Immature natural killer cell (primary cell): ENCODE data around the gene GSTCD. TPM values are rescaled to one million over a fixed set of nuclear protein-coding genes. Genes with fewer than 3 reads are reported as not detected.

Source experiments
- DNase-seq, 3 donors: peaks; one replicate each; pipeline ENCODE4 v3.0.0; 2022; ENCODE audit warnings: mixed read lengths in 1 of 3
- H3K27ac Mint-ChIP-seq, 6 donors: one replicate each; pipeline ENCODE4 v1.8.0; 2020; ENCODE audit warnings: mixed read lengths in 6 of 6, mild to moderate bottlenecking in 5 of 6, inconsistent platforms in 4 of 6, moderate library complexity in 3 of 6
- H3K27me3 Mint-ChIP-seq, 3 donors: one replicate each; pipeline ENCODE4 v1.8.0; 2020 to 2021; ENCODE audit warnings: low read depth in 3 of 3, mild to moderate bottlenecking in 3 of 3, mixed read lengths in 3 of 3, moderate library complexity in 3 of 3, inconsistent platforms in 1 of 3
- H3K36me3 Mint-ChIP-seq, 3 donors: one replicate each; pipeline ENCODE4 v1.8.0; 2020; ENCODE audit warnings: mixed read lengths in 3 of 3, inconsistent platforms in 2 of 3, mild to moderate bottlenecking in 2 of 3
- H3K4me1 Mint-ChIP-seq, 2 donors: one replicate each; pipeline ENCODE4 v1.8.0; 2020; ENCODE audit warnings: inconsistent platforms in 2 of 2, mild to moderate bottlenecking in 2 of 2, mixed read lengths in 2 of 2, moderate library complexity in 1 of 2
- H3K4me3 Mint-ChIP-seq, 5 donors: one replicate each; pipeline ENCODE4 v1.8.0; 2020; ENCODE audit warnings: mild to moderate bottlenecking in 5 of 5, mixed read lengths in 5 of 5, inconsistent platforms in 3 of 5, moderate library complexity in 3 of 5
- H3K9me3 Mint-ChIP-seq, 6 donors: one replicate each; pipeline ENCODE4 v1.8.0; 2020; ENCODE audit warnings: mild to moderate bottlenecking in 6 of 6, mixed read lengths in 6 of 6, inconsistent platforms in 4 of 6, moderate library complexity in 3 of 6
- polyA plus RNA-seq, 3 donors: library from polyadenylated mRNA; unstranded; fragments of 300-500 nt; fragmentation: Illumina TruSeq; gene quantifications; one replicate each; pipeline ENCODE4 v1.2.3, GENCODE V29; 2021

The GSTCD gene
- polyA plus RNA-seq, 3 donors from 2014 or later = 1.8 to 2.1 (median 2.0) TPM

- Mint-ChIP-seq H3K36me3 (peaks cover 13 to 18% (median 14%) of the 10 kb centered on the region in 3 donors), H3K27ac (no peak overlapping the region), H3K27me3 (no peaks in the 10 kb centered on the region), H3K4me1 (no peaks in the 10 kb centered on the region), H3K4me3 (no peak overlapping the region), H3K9me3 (peaks cover 0 to 2% (median 0%) of the 10 kb centered on the region in 6 donors)
- no peak for DNase-seq
These were observed 88.6 kb downstream of the GSTCD start for GRCh38 chr4:105797225-105797624.

DNA sequence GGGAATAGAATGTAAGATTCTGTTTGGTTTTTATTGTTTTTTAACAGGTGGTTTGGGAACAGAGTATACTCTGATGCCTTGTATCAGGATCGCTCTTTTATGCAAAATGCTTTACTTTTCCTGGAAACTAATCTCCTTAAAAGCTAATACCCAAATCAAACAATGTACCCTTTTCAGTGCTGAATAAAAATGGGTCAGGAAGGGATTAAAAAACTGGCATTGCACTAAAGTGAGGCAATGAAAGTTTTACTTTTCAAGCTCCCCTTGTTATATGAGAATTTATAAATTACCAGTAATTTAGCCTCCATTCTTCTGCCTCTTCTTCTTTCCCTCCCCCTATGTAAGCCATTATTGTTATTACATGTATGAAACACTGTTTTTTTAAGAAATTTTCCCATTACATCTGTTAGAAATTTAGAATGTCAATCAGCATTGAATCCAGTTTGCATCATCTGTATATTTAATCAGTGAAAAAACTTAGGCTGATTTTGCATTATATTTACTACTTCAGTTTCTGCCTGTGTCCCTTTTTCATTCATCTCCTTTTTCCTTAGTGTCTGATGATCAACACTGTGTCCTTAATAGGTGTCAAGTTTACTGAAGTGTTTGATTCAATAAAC, 97.0 kb downstream of the GSTCD start:
- Mint-ChIP-seq H3K9me3 (no peaks in the 10 kb centered on the region), H3K4me1 (peaks cover 3 to 8% of the 10 kb centered on the region in 2 donors), H3K4me3 (no peak overlapping the region), H3K27ac (no peak overlapping the region), H3K27me3 (no peaks in the 10 kb centered on the region), H3K36me3 (peaks cover 0 to 3% (median 2%) of the 10 kb centered on the region in 3 donors)
- DNase-seq = no peak

DNA sequence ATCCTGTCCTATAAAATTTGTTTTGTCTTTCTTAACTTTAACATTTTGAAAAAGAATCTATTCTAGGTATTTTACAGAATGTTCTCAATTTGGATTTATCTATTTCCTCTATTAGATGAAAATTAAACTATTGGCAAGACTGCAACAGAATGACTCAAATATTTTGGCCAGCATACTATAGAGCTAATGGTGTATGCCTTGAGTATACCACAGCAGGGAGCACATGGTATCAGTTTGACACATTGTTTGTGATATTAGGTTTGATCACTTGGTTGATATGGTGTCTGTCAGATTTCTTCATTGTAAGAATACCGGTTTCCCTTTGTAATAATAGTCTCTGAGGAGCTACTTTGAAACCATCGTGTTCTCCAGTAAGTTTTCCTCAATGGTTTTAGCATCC, 98.9 kb downstream of the GSTCD start:
- H3K4me3 Mint-ChIP-seq = no peak overlapping the region
- H3K9me3 Mint-ChIP-seq = no peaks in the 10 kb centered on the region
- no peak overlapping the region for H3K27ac Mint-ChIP-seq
- no peak for DNase-seq
- H3K4me1 Mint-ChIP-seq = peaks cover 3 to 8% of the 10 kb centered on the region in 2 donors
- no peaks in the 10 kb centered on the region for H3K27me3 Mint-ChIP-seq
- H3K36me3 Mint-ChIP-seq = peaks cover 0 to 1% (median 0%) of the 10 kb centered on the region in 3 donors

DNA sequence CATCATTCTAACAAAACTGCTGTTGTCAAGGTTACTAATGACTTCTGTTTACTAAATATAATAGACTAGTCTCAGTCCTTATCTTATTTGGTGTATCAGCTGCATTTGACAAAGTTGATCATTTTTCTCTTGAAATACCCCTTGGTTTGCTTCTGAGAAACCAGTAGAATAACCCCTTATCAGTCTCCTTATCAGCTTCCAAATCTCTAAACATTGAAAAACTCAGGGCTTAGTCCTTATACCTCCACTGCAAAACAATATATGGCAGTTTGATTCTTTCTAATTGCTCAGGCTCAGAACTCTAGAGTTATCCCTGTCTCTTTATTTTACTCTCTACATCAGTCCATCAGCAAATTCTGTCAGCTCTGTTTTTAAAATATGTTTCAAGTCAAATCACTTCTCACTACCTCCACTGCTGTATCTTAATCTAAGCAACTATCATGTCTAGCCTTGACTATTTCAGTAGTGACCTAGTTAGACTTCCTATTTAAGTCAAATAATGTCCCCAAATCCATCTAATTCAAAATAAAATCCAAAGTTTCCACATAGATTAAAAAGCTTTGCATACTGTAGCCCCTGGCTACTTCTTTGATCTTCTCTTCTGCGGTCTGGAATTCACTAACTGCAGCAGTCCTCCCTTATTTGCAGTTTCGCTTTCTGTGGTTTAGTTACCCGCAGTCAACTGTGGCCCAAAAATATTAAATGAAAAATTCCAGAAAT, 99.6 kb downstream of the GSTCD start:
- Mint-ChIP-seq H3K27me3 (no peaks in the 10 kb centered on the region), H3K36me3 (no peaks in the 10 kb centered on the region), H3K4me3 (no peak overlapping the region), H3K9me3 (no peaks in the 10 kb centered on the region), H3K27ac (no peak overlapping the region), H3K4me1 (peaks cover 3 to 8% of the 10 kb centered on the region in 2 donors)
- DNase-seq = no peak

GRCh38 chr4:105808750-105809041, 100.1 kb downstream of the GSTCD start:
- Mint-ChIP-seq H3K27ac (no peak overlapping the region), H3K9me3 (no peaks in the 10 kb centered on the region), H3K27me3 (no peaks in the 10 kb centered on the region), H3K4me3 (no peak overlapping the region), H3K4me1 (peaks cover 3 to 8% of the 10 kb centered on the region in 2 donors), H3K36me3 (peaks cover 0 to 2% (median 2%) of the 10 kb centered on the region in 3 donors)
- no peak for DNase-seq

GRCh38 chr4:105815701-105816100, 107.1 kb downstream of the GSTCD start:
- Mint-ChIP-seq H3K36me3 (peaks cover 3 to 8% (median 8%) of the 10 kb centered on the region in 3 donors), H3K4me3 (no peak overlapping the region), H3K4me1 (no peaks in the 10 kb centered on the region), H3K27ac (no peak overlapping the region), H3K9me3 (no peaks in the 10 kb centered on the region), H3K27me3 (no peaks in the 10 kb centered on the region)
- DNase-seq = no peak

GRCh38 chr4:105822061-105822460, 113.5 kb downstream of the GSTCD start:
- Mint-ChIP-seq H3K9me3 (peaks cover 0 to 3% (median 0%) of the 10 kb centered on the region in 6 donors), H3K4me1 (no peaks in the 10 kb centered on the region), H3K27ac (no peak overlapping the region), H3K27me3 (no peaks in the 10 kb centered on the region), H3K4me3 (no peak overlapping the region), H3K36me3 (peaks cover 20 to 22% (median 21%) of the 10 kb centered on the region in 3 donors)
- no peak for DNase-seq

GRCh38 chr4:105828074-105828473, 119.5 kb downstream of the GSTCD start:
- Mint-ChIP-seq H3K4me3 (no peak overlapping the region), H3K4me1 (no peaks in the 10 kb centered on the region), H3K9me3 (peaks cover 0 to 5% (median 0%) of the 10 kb centered on the region in 6 donors), H3K36me3 (peaks cover 30 to 59% (median 30%) of the 10 kb centered on the region in 3 donors), H3K27ac (no peak overlapping the region), H3K27me3 (no peaks in the 10 kb centered on the region)
- DNase-seq = no peak

- Mint-ChIP-seq H3K27ac (no peak overlapping the region), H3K4me1 (peaks cover 0 to 2% of the 10 kb centered on the region in 2 donors), H3K9me3 (peaks cover 0 to 2% (median 0%) of the 10 kb centered on the region in 6 donors), H3K4me3 (no peak overlapping the region), H3K27me3 (no peaks in the 10 kb centered on the region), H3K36me3 (peaks cover 14 to 52% (median 29%) of the 10 kb centered on the region in 3 donors)
- DNase-seq = no peak
These were observed 122.6 kb downstream of the GSTCD start for GRCh38 chr4:105831189-105831588.

DNA sequence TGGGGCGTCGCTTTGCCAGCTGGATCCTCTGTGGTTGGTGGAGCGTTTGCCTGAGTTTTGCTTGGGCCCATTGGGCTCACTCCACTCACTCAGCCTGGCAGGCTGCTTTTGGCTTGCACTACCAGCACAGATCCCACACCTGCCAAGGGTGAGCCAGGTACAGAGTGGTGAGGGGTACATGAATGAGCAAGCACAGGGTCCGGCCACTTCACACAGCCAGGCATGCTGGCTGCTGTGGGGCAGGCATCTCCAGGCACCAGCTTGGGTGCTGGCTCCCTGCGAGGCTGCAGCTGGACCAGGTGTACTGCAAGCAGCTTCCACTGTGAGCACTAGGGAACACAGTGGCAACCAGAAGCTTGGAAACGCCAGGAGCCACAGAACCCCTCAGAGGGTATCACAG, 126.6 kb downstream of the GSTCD start:
- DNase-seq = no peak
- Mint-ChIP-seq H3K4me3 (no peak overlapping the region), H3K4me1 (peaks cover 7 to 13% of the 10 kb centered on the region in 2 donors), H3K27ac (peak overlapping the region in 1 of 6 donors; percentile 31), H3K36me3 (peaks cover 4 to 50% (median 38%) of the 10 kb centered on the region in 3 donors), H3K9me3 (peaks cover 0 to 3% (median 0%) of the 10 kb centered on the region in 6 donors), H3K27me3 (no peaks in the 10 kb centered on the region)

DNA sequence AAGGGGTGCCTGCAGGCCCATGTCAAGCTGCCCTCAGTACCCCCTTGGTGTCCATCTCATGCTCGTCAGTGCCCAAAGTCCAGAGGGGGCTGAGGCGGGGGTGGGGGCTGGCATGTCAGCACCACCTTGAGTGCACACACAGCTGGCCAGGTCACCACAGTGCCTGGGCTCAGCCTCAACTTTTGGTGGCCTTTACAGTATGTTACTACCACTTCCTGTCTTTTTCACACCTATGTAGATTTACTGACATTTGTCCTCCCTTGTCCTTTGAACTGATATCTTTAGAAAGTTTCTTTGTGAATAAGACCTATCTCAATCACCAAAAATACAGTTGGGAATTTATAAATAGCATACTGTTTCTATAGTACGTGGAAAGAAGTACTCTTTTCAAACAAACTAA, 128.0 kb downstream of the GSTCD start:
- peaks cover 4 to 44% (median 43%) of the 10 kb centered on the region in 3 donors for H3K36me3 Mint-ChIP-seq
- DNase-seq = no peak
- peaks cover 7 to 13% of the 10 kb centered on the region in 2 donors for H3K4me1 Mint-ChIP-seq
- H3K4me3 Mint-ChIP-seq = no peak overlapping the region
- H3K27me3 Mint-ChIP-seq = no peaks in the 10 kb centered on the region
- no peak overlapping the region for H3K27ac Mint-ChIP-seq
- peaks cover 0 to 3% (median 0%) of the 10 kb centered on the region in 6 donors for H3K9me3 Mint-ChIP-seq

GRCh38 chr4:105837037-105837436, 128.5 kb downstream of the GSTCD start:
- peaks cover 0 to 3% (median 0%) of the 10 kb centered on the region in 6 donors for H3K9me3 Mint-ChIP-seq
- peaks cover 4 to 43% (median 40%) of the 10 kb centered on the region in 3 donors for H3K36me3 Mint-ChIP-seq
- DNase-seq = no peak
- peaks cover 7 to 13% of the 10 kb centered on the region in 2 donors for H3K4me1 Mint-ChIP-seq
- H3K27ac Mint-ChIP-seq = peak overlapping the region in 1 of 6 donors; percentile 45
- no peak overlapping the region for H3K4me3 Mint-ChIP-seq
- no peaks in the 10 kb centered on the region for H3K27me3 Mint-ChIP-seq

DNA sequence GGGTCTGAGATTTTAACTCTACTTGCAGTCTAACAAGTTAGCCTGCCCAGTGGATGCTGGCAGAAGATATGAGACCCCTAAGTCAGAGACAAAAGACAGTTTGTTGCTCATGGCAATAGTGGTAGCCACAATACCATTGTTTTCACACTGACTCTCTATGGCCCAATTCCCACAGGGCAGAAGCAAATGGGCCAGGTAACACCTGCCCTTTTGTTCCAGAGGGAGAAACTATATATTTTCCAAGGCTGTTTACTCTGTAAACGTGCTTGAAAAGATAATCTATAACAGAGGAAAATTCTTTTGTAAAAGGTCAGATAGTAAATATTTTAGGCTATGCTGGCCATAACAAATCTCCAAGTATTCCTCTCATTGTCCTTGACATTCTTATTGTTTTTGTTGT, 129.5 kb downstream of the GSTCD start:
- peaks cover 7 to 13% of the 10 kb centered on the region in 2 donors for H3K4me1 Mint-ChIP-seq
- H3K36me3 Mint-ChIP-seq = peaks cover 4 to 46% (median 36%) of the 10 kb centered on the region in 3 donors
- no peak overlapping the region for H3K4me3 Mint-ChIP-seq

GRCh38 chr4:105840426-105841174, 132.0 kb downstream of the GSTCD start:
- Mint-ChIP-seq H3K4me1 (peaks cover 7 to 13% of the 10 kb centered on the region in 2 donors), H3K4me3 (no peak overlapping the region), H3K9me3 (peaks cover 0 to 3% (median 0%) of the 10 kb centered on the region in 6 donors), H3K27me3 (no peaks in the 10 kb centered on the region), H3K27ac (no peak overlapping the region), H3K36me3 (peaks cover 18 to 55% (median 51%) of the 10 kb centered on the region in 3 donors)
- DNase-seq = no peak

More for the DNA sequence above, 129.5 kb downstream of the GSTCD start:
- H3K27ac Mint-ChIP-seq = no peak overlapping the region
- no peak for DNase-seq
- no peaks in the 10 kb centered on the region for H3K27me3 Mint-ChIP-seq
- peaks cover 0 to 3% (median 0%) of the 10 kb centered on the region in 6 donors for H3K9me3 Mint-ChIP-seq
